Hepatocyte (in vitro differentiated cells): ENCODE results near the gene VWA3A. TPM values are rescaled to one million over a fixed set of nuclear protein-coding genes. Genes with fewer than 3 reads are reported as not detected.

ENCODE experiments used
- DNase-seq: peaks from one replicate; pipeline ENCODE4 v3.0.0-alpha.2; 2016; ENCODE audit warnings: low spot score
- H2AFZ ChIP-seq: fragments of 200-600 bp; sonication (generic); 2 replicates; pipeline ENCODE4 v1.6.0; 2016; ENCODE audit warnings: antibody characterized with exemption, mild to moderate bottlenecking
- H3K27ac ChIP-seq: fragments of 200-600 bp; sonication (generic); 2 replicates; pipeline ENCODE4 v1.5.1; 2016; ENCODE audit warnings: mild to moderate bottlenecking
- H3K27me3 ChIP-seq: fragments of 200-600 bp; sonication (generic); 2 replicates; pipeline ENCODE4 v1.6.1; 2016
- H3K36me3 ChIP-seq: fragments of 200-600 bp; sonication (generic); replicated peaks from 2 replicates; pipeline ENCODE4 v1.5.1; 2016; ENCODE audit warnings: low read depth; ENCODE audit not compliant: insufficient read depth
- H3K4me1 ChIP-seq: fragments of 200-600 bp; sonication (generic); 2 replicates; pipeline ENCODE4 v1.5.1; 2016; ENCODE audit warnings: mild to moderate bottlenecking, moderate library complexity; ENCODE audit not compliant: insufficient read depth
- H3K4me2 ChIP-seq: fragments of 200-600 bp; sonication (generic); 2 replicates; pipeline ENCODE4 v1.6.0; 2016
- H3K4me3 ChIP-seq: fragments of 200-600 bp; sonication (generic); 2 replicates; pipeline ENCODE4 v1.5.1; 2016; ENCODE audit warnings: mild to moderate bottlenecking
- H3K79me2 ChIP-seq: fragments of 200-600 bp; sonication (generic); 2 replicates; pipeline ENCODE4 v1.6.0; 2017; ENCODE audit warnings: mild to moderate bottlenecking
- H3K9me2 ChIP-seq: fragments of 200-600 bp; sonication (generic); replicated peaks from 2 replicates; pipeline ENCODE4 v1.6.0; 2017; ENCODE audit warnings: mild to moderate bottlenecking; ENCODE audit not compliant: insufficient read depth
- H3K9me3 ChIP-seq: fragments of 200-600 bp; sonication (generic); 2 replicates; pipeline ENCODE4 v1.5.1; 2016; ENCODE audit warnings: low read depth, mild to moderate bottlenecking
- H4K20me1 ChIP-seq: fragments of 200-600 bp; sonication (generic); 2 replicates; pipeline ENCODE4 v1.6.0; 2016; ENCODE audit warnings: mild to moderate bottlenecking; ENCODE audit not compliant: insufficient read depth, poor library complexity, severe bottlenecking
- EZH2 ChIP-seq: fragments of 200-600 bp; sonication (generic); IDR thresholded peaks from 2 replicates; pipeline ENCODE4 v1.6.1; 2016; ENCODE audit warnings: antibody characterized with exemption, mild to moderate bottlenecking, borderline replicate concordance
- EZH2phosphoT487 ChIP-seq: fragments of 200-600 bp; sonication (generic); IDR thresholded peaks from one replicate; pipeline ENCODE4 v1.6.1; 2018; ENCODE audit warnings: antibody characterized with exemption, mild to moderate bottlenecking, low read depth, moderate library complexity; ENCODE audit not compliant: unreplicated experiment, severe bottlenecking
- WGBS: methylation state at CpG from one replicate; pipeline ENCODE4 v1.1.6; 2016; ENCODE audit warnings: low lambda C conversion rate; ENCODE audit errors: missing lambda C conversion rate; 5-methylcytosine and 5-hydroxymethylcytosine counted together
- polyA plus RNA-seq: library from polyadenylated mRNA; unstranded; fragments of >200 nt; fragmentation: Nextera tagmentation; extraction: Ambion mirVana; gene quantifications from 2 replicates; pipeline ENCODE4 v1.2.1, GENCODE V29; 2016
- total RNA-seq: library from RNA; depleted of rRNA; stranded (reverse); fragments of >200 nt; gene quantifications from 2 replicates; pipeline ENCODE4 v1.2.3, GENCODE V29; 2014
- TF ChIP-seq, protein P1 (sequence below): fragments of 200-600 bp; sonication (generic); IDR thresholded peaks from 2 replicates; pipeline ENCODE4 v1.5.1; 2016; ENCODE audit warnings: antibody characterized with exemption, mild to moderate bottlenecking; ENCODE audit not compliant: poor library complexity

The VWA3A gene
- total and polyA plus RNA-seq, 2 experiments from 2014 or later: 0.03 TPM; not detected in 1

DNA sequence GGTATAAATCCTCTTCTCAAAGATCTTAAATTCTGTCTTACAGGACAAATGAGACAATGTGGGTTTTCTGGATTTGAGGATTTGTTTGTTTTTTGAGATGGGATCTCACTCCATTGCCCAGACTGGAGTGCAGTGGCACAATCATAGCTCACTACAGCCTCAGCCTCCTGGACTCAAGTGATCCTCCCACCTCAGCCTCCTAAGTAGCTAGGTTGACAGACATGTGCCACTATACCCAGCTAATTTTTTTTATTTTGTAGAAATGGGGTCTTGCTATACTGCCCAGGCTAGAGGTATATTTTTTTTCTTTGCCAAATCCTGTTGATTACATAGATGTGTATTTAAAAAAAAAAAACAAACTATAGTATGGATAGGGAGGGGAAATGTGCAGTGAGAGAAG, 38.2 kb downstream of the VWA3A start:
- Histone ChIP-seq H3K79me2 (no peaks in the 10 kb centered on the region), H3K4me1 (no peaks in the 10 kb centered on the region), H3K4me3 (no peak overlapping the region), H3K9me2 (no peaks in the 10 kb centered on the region), H3K36me3 (no peaks in the 10 kb centered on the region), H2AFZ (no peak overlapping the region), H3K27me3 (no peaks in the 10 kb centered on the region), H3K4me2 (no peak overlapping the region), H3K9me3 (no peaks in the 10 kb centered on the region), H4K20me1 (no peaks in the 10 kb centered on the region), H3K27ac (no peak overlapping the region)
- DNase-seq: no peak
- no peak for TF ChIP-seq EZH2
- TF ChIP-seq EZH2phosphoT487: no peak
- TF ChIP-seq, protein P1, sequence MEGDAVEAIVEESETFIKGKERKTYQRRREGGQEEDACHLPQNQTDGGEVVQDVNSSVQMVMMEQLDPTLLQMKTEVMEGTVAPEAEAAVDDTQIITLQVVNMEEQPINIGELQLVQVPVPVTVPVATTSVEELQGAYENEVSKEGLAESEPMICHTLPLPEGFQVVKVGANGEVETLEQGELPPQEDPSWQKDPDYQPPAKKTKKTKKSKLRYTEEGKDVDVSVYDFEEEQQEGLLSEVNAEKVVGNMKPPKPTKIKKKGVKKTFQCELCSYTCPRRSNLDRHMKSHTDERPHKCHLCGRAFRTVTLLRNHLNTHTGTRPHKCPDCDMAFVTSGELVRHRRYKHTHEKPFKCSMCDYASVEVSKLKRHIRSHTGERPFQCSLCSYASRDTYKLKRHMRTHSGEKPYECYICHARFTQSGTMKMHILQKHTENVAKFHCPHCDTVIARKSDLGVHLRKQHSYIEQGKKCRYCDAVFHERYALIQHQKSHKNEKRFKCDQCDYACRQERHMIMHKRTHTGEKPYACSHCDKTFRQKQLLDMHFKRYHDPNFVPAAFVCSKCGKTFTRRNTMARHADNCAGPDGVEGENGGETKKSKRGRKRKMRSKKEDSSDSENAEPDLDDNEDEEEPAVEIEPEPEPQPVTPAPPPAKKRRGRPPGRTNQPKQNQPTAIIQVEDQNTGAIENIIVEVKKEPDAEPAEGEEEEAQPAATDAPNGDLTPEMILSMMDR: no peak

DNA sequence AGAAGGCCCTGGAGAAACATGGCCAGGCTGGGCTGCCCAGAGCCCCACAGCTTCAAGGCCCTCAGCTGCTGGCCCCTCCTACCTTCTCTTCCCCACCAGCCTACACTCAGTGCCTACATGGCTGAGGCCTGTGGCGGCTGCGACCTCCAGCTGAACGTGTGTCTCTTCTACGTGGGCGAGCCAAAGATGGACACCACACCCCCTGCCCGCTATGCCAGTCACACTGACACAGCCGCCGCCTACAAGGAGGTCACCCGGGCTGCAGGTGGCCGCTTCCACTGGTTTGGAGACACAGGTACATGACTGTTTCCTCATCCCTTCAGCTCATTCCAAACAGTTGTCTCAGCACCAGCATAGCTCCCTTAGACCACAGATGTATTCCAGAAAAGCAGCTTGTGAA, 40.5 kb downstream of the VWA3A start:
- TF ChIP-seq EZH2: no peak
- no peak for TF ChIP-seq EZH2phosphoT487
- TF ChIP-seq, protein P1: no peak
- WGBS: 98% methylated on average over 10 of the region's 10 CpGs
- no peak overlapping the region for H3K4me2 ChIP-seq
- no peak for DNase-seq
- no peak overlapping the region for H2AFZ ChIP-seq
- no peaks in the 10 kb centered on the region for H3K27me3 ChIP-seq
- H3K27ac ChIP-seq: no peak overlapping the region
- no peaks in the 10 kb centered on the region for H3K9me3 ChIP-seq
- no peak overlapping the region for H3K4me3 ChIP-seq
- no peaks in the 10 kb centered on the region for H3K36me3 ChIP-seq
- no peaks in the 10 kb centered on the region for H3K4me1 ChIP-seq
- H3K79me2 ChIP-seq: no peaks in the 10 kb centered on the region
- H3K9me2 ChIP-seq: no peaks in the 10 kb centered on the region
- H4K20me1 ChIP-seq: no peaks in the 10 kb centered on the region

DNA sequence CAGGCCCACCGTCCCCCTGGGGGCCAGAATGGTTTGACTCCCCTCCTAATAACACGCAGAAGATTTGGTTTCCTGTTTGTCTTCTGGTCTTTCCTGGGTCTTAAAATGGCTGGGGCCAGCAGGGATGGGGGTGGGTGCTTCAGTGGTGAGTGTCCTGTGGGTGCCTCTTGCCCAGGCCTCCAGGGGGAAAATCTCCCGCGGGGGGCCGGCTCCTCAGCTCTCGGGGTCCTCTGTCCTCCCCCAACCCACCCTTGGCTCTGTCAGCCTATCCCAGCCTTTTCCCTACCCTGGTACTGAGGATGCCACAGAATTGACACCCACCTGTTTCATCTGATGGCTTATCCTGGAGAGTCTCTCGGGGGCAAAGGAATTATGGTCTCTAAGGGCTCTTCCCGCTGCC, 46.1 kb downstream of the VWA3A start:
- TF ChIP-seq, protein P1: no peak
- TF ChIP-seq EZH2: no peak
- H3K36me3 ChIP-seq: no peaks in the 10 kb centered on the region
- no peak overlapping the region for H3K4me3 ChIP-seq
- H3K27ac ChIP-seq: no peak overlapping the region
- no peak overlapping the region for H2AFZ ChIP-seq
- H3K4me2 ChIP-seq: no peak overlapping the region
- no peaks in the 10 kb centered on the region for H3K9me2 ChIP-seq
- WGBS: 84% methylated on average over 7 of the region's 8 CpGs
- no peaks in the 10 kb centered on the region for H4K20me1 ChIP-seq
- no peaks in the 10 kb centered on the region for H3K9me3 ChIP-seq
- H3K27me3 ChIP-seq: no peaks in the 10 kb centered on the region
- no peaks in the 10 kb centered on the region for H3K79me2 ChIP-seq
- no peaks in the 10 kb centered on the region for H3K4me1 ChIP-seq
- no peak for DNase-seq

DNA sequence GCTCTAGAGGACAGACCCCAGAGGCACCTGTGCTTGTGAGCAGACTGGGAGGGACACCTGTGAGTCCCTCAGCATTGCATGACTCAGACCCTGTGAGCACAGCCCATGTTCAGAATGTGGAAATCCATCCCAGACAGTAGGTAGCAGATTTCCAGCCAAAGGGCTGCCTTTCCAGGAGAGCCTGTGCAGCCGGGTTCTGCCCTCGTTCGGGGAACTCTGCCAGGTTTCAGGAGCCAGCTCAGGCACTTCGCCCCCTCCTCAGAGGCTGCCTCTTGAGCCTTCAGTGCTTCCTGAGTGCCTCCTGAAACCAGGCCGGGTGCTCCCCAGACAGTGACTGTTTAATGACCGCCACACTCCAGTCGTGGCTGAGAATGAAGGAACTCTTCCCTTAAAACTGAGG, 46.7 kb downstream of the VWA3A start:
- H2AFZ ChIP-seq: no peak overlapping the region
- H3K36me3 ChIP-seq: no peaks in the 10 kb centered on the region
- no peaks in the 10 kb centered on the region for H4K20me1 ChIP-seq
- whole genome bisulfite sequencing: 78% methylated on average over 7 of the region's 7 CpGs
- H3K4me2 ChIP-seq: no peak overlapping the region
- no peak overlapping the region for H3K4me3 ChIP-seq
- no peaks in the 10 kb centered on the region for H3K79me2 ChIP-seq
- no peaks in the 10 kb centered on the region for H3K9me3 ChIP-seq
- no peak for DNase-seq
- no peaks in the 10 kb centered on the region for H3K9me2 ChIP-seq
- no peak for TF ChIP-seq EZH2phosphoT487
- H3K27ac ChIP-seq: no peak overlapping the region
- H3K4me1 ChIP-seq: no peaks in the 10 kb centered on the region
- no peaks in the 10 kb centered on the region for H3K27me3 ChIP-seq
